Midbrain (tissue), 1 donor: ENCODE data around the gene PSMD6.

Source experiments
- DNase-seq: peaks from one replicate; lab custom pipeline; 2025; lab: John Stamatoyannopoulos, UW

The PSMD6 gene

GRCh38 chr3:64046592-64046991, 23.3 kb upstream of the PSMD6 start:
- DNase-seq: no peak

- no peak for DNase-seq
Measured at GRCh38 chr3:64042952-64043351, 19.7 kb upstream of the PSMD6 start.

GRCh38 chr3:64039981-64040733, 16.9 kb upstream of the PSMD6 start:
- no peak for DNase-seq

- no peak for DNase-seq
Measured at GRCh38 chr3:64039332-64039731, 16.0 kb upstream of the PSMD6 start.

GRCh38 chr3:64038253-64038767, 15.0 kb upstream of the PSMD6 start:
- DNase-seq: no peak

GRCh38 chr3:64037084-64037483, 13.8 kb upstream of the PSMD6 start:
- no peak for DNase-seq

GRCh38 chr3:64033069-64033468, 9.8 kb upstream of the PSMD6 start:
- no peak for DNase-seq

- no peak for DNase-seq
Measured at GRCh38 chr3:64031540-64032508, 8.5 kb upstream of the PSMD6 start.

GRCh38 chr3:64030741-64031140, 7.4 kb upstream of the PSMD6 start:
- peak; percentile 78 for DNase-seq

GRCh38 chr3:64029287-64029686, 6.0 kb upstream of the PSMD6 start:
- DNase-seq: no peak

- DNase-seq: no peak
Measured at GRCh38 chr3:64028754-64029153, 5.5 kb upstream of the PSMD6 start.

GRCh38 chr3:64027658-64028057, 4.4 kb upstream of the PSMD6 start:
- no peak for DNase-seq

GRCh38 chr3:64026346-64026745, 3.1 kb upstream of the PSMD6 start:
- DNase-seq: no peak

- DNase-seq: no peak
Measured at GRCh38 chr3:64023861-64024223, 548 bp upstream of the PSMD6 start.

GRCh38 chr3:64022451-64023186, 675 bp downstream of the PSMD6 start:
- DNase-seq: no peak

- no peak for DNase-seq
Measured at GRCh38 chr3:64021922-64022321, 1.4 kb downstream of the PSMD6 start.

GRCh38 chr3:64019879-64020278, 3.4 kb downstream of the PSMD6 start:
- no peak for DNase-seq

- DNase-seq: no peak
Measured at GRCh38 chr3:64019271-64019670, 4.0 kb downstream of the PSMD6 start.

GRCh38 chr3:64016941-64017620, 6.2 kb downstream of the PSMD6 start:
- no peak for DNase-seq

GRCh38 chr3:64011685-64012084, 11.6 kb downstream of the PSMD6 start:
- DNase-seq: no peak

GRCh38 chr3:64010199-64010598, 13.1 kb downstream of the PSMD6 start:
- no peak for DNase-seq

- no peak for DNase-seq
Measured at GRCh38 chr3:64009528-64009927, 13.8 kb downstream of the PSMD6 start.
